GM03348 (cell line): ENCODE data around the gene ZSCAN10.

Source experiments
- DNase-seq: peaks from one replicate; pipeline ENCODE4 v3.0.0; 2012; ENCODE audit warnings: low spot score

ZSCAN10 gene

DNA sequence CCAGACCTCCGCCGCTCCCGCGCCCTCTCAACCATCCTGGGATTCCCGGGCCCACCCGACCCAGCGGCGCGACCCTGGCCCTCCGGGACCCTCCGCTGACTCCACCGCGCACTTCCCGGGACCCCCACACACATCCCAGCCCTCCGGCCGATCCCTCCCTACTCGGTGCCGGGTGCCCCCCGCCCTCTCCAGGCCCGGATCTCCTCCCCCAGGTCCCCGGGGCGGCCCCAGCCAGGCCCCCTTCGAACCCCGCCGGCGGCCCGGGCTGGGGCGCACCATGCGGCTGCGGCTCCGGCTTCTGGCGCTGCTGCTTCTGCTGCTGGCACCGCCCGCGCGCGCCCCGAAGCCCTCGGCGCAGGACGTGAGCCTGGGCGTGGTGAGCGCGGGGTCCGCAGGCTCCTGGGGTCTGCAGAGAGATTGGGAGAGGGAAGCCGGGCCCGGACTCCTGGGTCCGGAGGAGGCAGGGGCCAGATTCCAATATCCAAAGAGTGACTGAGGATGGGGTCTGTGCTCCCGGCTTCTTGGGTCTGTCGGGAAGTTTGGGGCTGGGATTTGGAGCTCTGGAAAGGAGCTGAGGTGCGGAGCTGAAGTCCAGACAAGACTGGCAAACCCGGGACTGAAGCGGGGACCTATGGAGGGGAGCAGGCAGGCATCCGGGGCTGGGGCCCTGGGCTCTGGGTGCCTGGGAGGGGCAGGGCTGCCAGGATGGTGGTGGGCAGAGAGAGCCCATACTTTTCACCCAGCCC is 52.3 kb downstream of the ZSCAN10 start:
- no peak for DNase-seq

DNA sequence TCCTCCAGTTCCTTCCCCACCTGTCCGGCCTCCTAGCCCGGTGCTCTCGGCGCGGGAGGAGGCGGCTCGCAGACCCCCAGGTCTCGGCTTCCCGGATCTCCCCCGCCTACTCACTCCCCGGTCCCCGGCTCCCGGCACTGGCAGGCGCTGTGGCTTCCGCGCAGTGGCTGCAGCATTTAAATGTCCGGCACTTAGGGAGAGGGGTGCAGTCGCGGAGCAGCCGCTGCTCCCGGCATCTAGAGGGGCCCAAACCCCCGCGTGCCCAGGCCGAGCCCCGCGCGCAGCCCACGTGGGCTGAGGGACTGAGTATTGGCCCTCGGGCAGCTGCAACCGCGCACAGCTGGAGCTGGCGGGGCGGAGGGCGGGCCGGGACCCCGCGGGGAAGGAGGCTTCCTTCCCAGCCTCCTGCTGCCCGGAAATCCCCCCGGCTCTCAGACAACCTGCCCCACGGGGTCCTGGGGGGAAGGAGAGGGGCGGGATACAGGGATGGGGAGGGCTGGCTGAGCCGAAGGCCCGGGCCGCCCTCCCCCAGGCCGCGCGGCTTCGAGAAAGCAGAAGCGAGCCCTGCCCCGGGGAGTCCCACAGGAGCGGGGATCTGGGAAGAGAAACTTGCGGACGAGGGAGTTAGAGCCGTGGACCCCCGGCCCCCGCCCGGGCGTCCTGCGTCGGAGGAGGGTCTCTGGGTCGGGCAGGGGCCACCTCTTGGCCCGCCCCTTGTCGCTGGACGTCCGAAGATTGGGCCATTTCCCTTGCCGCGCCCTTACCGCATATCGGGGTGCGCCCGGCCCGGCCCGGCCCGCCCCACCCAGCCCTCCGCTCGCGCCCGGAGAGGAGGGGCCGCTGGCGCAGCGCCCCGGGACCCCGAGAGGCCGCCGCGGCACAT is 53.1 kb downstream of the ZSCAN10 start, which contains the start of gene MMP25:
TSS of gene MMP25 (plus strand) at position 804 of the 883 bp plus-strand sequence. CDS start 357 bp downstream, outside the sequence.
- DNase-seq = no peak

DNA sequence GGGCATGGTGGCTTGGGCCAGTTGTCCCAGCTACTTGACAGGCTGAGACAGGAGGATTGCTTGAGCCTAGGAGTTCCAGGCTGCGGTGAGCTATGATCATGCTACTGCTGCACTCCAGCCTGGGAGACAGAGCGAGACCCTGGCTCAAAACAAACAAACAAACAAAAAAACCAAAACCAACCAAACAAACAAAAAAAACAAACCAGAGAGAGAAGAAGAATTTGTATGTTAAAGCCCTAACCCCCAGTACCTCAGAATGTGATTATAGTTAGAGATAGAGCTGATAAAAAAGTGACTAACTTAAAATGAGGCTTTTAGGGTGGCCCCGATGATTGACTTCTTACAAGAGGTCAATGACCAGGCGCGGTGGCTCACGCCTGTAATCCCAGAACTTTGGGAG is 54.4 kb downstream of the ZSCAN10 start:
- DNase-seq = no peak

DNA sequence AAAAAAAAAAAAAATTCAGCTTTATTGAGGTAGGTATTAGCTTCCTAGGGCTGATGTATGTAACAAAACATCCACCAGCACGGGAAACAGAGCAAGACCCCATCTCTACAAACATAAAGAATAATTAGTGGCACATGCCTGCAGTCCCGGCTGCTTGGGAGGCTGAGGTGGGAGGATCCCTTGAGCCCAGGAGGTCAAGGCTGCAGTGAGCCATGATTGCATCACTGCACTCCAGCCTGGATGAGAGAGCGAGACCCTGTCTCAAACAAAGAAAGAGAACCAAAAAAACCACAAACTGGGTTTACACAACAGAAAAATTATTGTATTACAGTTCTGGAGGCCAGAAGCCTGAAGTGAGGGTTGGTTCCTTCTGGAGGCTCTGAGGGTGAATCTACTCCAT is 56.7 kb downstream of the ZSCAN10 start:
- DNase-seq = no peak

DNA sequence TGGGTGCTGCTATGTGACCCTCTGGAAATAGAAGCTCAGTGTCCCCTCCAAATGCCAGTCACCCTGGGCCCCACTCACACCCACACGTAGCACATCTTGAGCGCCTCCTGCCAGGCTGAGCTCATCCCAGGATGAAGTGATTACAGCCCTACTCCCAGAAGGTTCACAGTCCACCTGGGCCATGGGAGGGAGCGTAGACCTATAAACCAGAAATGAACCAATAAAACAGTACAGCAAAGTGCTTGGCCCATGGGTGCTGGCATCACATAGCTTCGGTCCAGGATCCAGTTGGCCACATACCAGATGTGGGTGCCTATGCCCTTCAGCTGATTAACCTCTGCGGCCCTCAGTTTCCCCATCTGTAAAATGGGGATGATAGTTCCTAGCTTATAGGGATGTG is 60.2 kb downstream of the ZSCAN10 start:
- no peak for DNase-seq
